ENCODE data around the gene VASP.

Gene VASP

GRCh38 chr19:45517641-45518468 is 10.6 kb downstream of the VASP start:
- DNase-seq, result no peak

GRCh38 chr19:45518469-45518826 is 11.2 kb downstream of the VASP start:
- DNase-seq, result no peak

GRCh38 chr19:45522010-45522941 is 15.0 kb downstream of the VASP start:
- DNase-seq, result no peak

GRCh38 chr19:45523642-45524256 is 16.5 kb downstream of the VASP start:
- DNase-seq, result peak; percentile 85

- peak; percentile 18 for DNase-seq
Measured at GRCh38 chr19:45524575-45525129, 17.4 kb downstream of the VASP start.

GRCh38 chr19:45526143-45526542 is 18.9 kb downstream of the VASP start:
- DNase-seq, result no peak

- DNase-seq, result no peak
Measured at GRCh38 chr19:45526971-45527370, 19.7 kb downstream of the VASP start.

GRCh38 chr19:45527731-45528130 is 20.5 kb downstream of the VASP start:
- no peak for DNase-seq

GRCh38 chr19:45528149-45528743 is 21.0 kb downstream of the VASP start:
- DNase-seq, result no peak

GRCh38 chr19:45528744-45529419 is 21.6 kb downstream of the VASP start:
- DNase-seq, result no peak

GRCh38 chr19:45529420-45529785 is 22.1 kb downstream of the VASP start:
- DNase-seq, result no peak

- DNase-seq, result no peak
Measured at GRCh38 chr19:45531349-45531748, 24.1 kb downstream of the VASP start.

- DNase-seq, result no peak
Measured at GRCh38 chr19:45539459-45539858, 32.2 kb downstream of the VASP start.

- no peak for DNase-seq
Measured at GRCh38 chr19:45542234-45542668, 35.0 kb downstream of the VASP start.

GRCh38 chr19:45547211-45547770 is 40.0 kb downstream of the VASP start:
- no peak for DNase-seq

- DNase-seq, result no peak
Measured at GRCh38 chr19:45547965-45548609, 40.8 kb downstream of the VASP start.

- no peak for DNase-seq
Measured at GRCh38 chr19:45553464-45553863, 46.2 kb downstream of the VASP start.

GRCh38 chr19:45554481-45554880 is 47.2 kb downstream of the VASP start:
- DNase-seq, result no peak

GRCh38 chr19:45556835-45557234 is 49.6 kb downstream of the VASP start:
- no peak for DNase-seq

- no peak for DNase-seq
Measured at GRCh38 chr19:45558399-45558878, 51.2 kb downstream of the VASP start.

- DNase-seq, result no peak
Measured at GRCh38 chr19:45560038-45560437, 52.8 kb downstream of the VASP start.
